Measurements from ENCODE around the gene EIF2B2.

DNA sequence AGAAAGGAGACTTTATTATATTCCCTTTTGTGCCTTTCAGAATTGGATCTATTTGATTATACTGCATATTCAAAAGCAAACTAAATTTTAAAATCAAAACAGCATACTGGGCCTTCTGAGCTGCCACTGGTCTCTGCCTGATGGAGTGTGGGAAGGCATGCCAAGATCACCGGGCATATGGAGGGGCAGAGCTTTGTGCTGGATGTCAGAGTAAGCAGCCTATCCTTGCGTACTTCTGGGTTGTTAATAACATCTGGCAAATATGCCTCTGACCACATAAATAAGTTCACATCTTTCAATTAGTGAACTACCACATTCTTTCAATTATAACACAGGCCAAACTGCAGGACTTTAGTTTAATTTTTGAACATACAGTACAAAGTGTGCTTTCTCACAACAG lies 30.2 kb downstream of the EIF2B2 start:
- TF ChIP-seq, protein P1, sequence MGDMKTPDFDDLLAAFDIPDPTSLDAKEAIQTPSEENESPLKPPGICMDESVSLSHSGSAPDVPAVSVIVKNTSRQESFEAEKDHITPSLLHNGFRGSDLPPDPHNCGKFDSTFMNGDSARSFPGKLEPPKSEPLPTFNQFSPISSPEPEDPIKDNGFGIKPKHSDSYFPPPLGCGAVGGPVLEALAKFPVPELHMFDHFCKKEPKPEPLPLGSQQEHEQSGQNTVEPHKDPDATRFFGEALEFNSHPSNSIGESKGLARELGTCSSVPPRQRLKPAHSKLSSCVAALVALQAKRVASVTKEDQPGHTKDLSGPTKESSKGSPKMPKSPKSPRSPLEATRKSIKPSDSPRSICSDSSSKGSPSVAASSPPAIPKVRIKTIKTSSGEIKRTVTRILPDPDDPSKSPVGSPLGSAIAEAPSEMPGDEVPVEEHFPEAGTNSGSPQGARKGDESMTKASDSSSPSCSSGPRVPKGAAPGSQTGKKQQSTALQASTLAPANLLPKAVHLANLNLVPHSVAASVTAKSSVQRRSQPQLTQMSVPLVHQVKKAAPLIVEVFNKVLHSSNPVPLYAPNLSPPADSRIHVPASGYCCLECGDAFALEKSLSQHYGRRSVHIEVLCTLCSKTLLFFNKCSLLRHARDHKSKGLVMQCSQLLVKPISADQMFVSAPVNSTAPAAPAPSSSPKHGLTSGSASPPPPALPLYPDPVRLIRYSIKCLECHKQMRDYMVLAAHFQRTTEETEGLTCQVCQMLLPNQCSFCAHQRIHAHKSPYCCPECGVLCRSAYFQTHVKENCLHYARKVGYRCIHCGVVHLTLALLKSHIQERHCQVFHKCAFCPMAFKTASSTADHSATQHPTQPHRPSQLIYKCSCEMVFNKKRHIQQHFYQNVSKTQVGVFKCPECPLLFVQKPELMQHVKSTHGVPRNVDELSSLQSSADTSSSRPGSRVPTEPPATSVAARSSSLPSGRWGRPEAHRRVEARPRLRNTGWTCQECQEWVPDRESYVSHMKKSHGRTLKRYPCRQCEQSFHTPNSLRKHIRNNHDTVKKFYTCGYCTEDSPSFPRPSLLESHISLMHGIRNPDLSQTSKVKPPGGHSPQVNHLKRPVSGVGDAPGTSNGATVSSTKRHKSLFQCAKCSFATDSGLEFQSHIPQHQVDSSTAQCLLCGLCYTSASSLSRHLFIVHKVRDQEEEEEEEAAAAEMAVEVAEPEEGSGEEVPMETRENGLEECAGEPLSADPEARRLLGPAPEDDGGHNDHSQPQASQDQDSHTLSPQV (IDR thresholded peaks at IDR 0.05): no peak
- TF ChIP-seq EZH2 (IDR thresholded peaks at IDR 0.05; ENCODE audit: borderline replicate concordance, control insufficient read depth, low read depth, low read length) (no peak), YY1 (IDR thresholded peaks at IDR 0.05; ENCODE audit: low read depth, low read length) (no peak), POLR2A (IDR thresholded peaks at IDR 0.05; ENCODE audit: low read depth, low read length) (no peak), RB1 (IDR thresholded peaks at IDR 0.05; ENCODE audit: borderline replicate concordance) (no peak), SUZ12 (IDR thresholded peaks at IDR 0.05; ENCODE audit: unreplicated experiment) (no peak), EP300 (IDR thresholded peaks at IDR 0.05; ENCODE audit: borderline replicate concordance in 1 of 2, control insufficient read depth in 1 of 2, low read depth in 2 of 2, low read length in 2 of 2) (no peak)
- TF ChIP-seq, protein P2, sequence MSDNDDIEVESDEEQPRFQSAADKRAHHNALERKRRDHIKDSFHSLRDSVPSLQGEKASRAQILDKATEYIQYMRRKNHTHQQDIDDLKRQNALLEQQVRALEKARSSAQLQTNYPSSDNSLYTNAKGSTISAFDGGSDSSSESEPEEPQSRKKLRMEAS (IDR thresholded peaks at IDR 0.05; ENCODE audit: low read depth, low read length): no peak
- TF ChIP-seq, protein P3, sequence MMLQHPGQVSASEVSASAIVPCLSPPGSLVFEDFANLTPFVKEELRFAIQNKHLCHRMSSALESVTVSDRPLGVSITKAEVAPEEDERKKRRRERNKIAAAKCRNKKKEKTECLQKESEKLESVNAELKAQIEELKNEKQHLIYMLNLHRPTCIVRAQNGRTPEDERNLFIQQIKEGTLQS (IDR thresholded peaks at IDR 0.05; ENCODE audit: borderline replicate concordance, extremely low read depth, low read depth, low read length): no peak

Data from GM12878 (cell line).